ENCODE data around the gene SCYGR5.
"Not testable (repeated sequence)": the region's sequence is repeated elsewhere in the genome, so short reads cannot be mapped to it uniquely, and the experiment has no call there.

The SCYGR5 gene

DNA sequence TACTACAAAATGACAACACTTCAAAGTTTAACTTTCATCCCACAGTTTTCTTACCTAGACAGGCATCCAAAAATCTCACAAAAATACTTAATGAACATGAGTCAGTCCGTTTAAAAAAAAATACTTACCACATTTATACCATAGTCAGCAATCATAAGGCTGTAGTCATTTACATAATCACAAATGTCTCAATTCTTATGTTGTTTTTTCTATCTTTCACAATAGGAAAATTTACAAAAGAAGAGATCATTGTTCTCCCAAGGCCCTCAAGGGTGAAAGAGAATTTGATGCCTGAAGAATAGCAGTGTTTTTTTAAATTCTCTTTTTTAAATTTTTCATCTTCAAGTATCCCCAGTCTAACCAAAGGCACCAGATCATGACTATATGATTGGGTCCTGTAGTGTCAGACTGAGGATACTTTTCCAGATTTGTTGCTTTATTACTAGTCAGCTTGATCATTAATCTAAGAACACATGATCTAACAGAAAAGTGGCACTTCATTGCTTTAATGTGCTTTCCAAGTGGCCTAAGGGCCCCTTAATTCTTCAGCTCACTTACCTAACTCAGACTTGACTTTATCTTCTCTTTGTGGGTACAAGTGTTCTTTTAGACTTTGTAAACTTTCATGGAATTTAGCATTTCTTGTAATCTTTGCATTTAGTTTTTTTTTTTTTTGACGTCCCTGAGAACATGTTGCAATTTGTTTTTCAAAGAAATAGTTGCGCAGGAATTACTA, 4.7 kb downstream of the SCYGR5 start:
- H3K36me3 ChIP-seq (ENCODE audit: low read length) = no peaks in the 10 kb centered on the region
- no peaks in the 10 kb centered on the region for H3K79me2 ChIP-seq (ENCODE audit: insufficient read depth, low read length)
- no peaks in the 10 kb centered on the region for H3F3A ChIP-seq (ENCODE audit: insufficient read depth)
- H3K9ac ChIP-seq (ENCODE audit: low read length) = no peak overlapping the region
- no peak overlapping the region for H3K4me2 ChIP-seq (ENCODE audit: low read depth, low read length, poor library complexity, severe bottlenecking)
- TF ChIP-seq, protein P1, sequence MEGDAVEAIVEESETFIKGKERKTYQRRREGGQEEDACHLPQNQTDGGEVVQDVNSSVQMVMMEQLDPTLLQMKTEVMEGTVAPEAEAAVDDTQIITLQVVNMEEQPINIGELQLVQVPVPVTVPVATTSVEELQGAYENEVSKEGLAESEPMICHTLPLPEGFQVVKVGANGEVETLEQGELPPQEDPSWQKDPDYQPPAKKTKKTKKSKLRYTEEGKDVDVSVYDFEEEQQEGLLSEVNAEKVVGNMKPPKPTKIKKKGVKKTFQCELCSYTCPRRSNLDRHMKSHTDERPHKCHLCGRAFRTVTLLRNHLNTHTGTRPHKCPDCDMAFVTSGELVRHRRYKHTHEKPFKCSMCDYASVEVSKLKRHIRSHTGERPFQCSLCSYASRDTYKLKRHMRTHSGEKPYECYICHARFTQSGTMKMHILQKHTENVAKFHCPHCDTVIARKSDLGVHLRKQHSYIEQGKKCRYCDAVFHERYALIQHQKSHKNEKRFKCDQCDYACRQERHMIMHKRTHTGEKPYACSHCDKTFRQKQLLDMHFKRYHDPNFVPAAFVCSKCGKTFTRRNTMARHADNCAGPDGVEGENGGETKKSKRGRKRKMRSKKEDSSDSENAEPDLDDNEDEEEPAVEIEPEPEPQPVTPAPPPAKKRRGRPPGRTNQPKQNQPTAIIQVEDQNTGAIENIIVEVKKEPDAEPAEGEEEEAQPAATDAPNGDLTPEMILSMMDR (IDR thresholded peaks at IDR 0.05; ENCODE audit: insufficient read depth, low read length, poor library complexity, severe bottlenecking) = no peak
- TF ChIP-seq EZH2phosphoT487 (conservative IDR thresholded peaks at IDR 0.05; ENCODE audit: low read length) = no peak
- no peaks in the 10 kb centered on the region for H4K20me1 ChIP-seq (ENCODE audit: low read depth, low read length)
- no peak overlapping the region for H3K4me3 ChIP-seq (ENCODE audit: insufficient read depth, low read length, poor library complexity, severe bottlenecking)
- no peaks in the 10 kb centered on the region for H3K27me3 ChIP-seq (ENCODE audit: low read length)
- H3K9me3 ChIP-seq (ENCODE audit: insufficient read depth, low read length) = no peaks in the 10 kb centered on the region
- no peak overlapping the region for H3K27ac ChIP-seq (ENCODE audit: low read depth, low read length)
- H3K9me2 ChIP-seq (replicated peaks; ENCODE audit: insufficient read depth, low read length) = no peaks in the 10 kb centered on the region
- no peak overlapping the region for H2AFZ ChIP-seq (ENCODE audit: low read depth, low read length, severe bottlenecking)

DNA sequence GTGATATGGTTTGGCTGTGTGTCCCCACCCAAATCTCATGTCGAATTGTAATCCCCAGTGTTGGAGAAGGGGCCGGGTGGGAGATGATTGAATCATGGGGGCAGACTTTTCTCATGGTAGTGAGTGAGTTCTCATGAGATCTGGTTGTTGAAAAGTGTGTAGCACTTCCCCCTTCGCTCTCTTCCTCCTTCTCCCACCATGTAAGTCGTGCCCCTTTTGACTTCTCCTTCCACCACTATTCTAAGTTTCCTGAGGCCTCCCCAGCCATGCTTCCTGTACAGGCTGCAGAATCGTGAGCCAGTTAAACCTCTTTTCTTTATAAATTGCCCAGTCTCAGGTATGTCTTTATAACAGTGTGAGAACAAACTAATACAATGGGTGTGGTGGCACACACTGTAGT, 7.0 kb downstream of the SCYGR5 start:
- H3K9me3 ChIP-seq (ENCODE audit: insufficient read depth, low read length); H3K4me3 ChIP-seq (ENCODE audit: insufficient read depth, low read length, poor library complexity, severe bottlenecking); H3K9ac ChIP-seq (ENCODE audit: low read length); H4K20me1 ChIP-seq (ENCODE audit: low read depth, low read length); H3F3A ChIP-seq (ENCODE audit: insufficient read depth); H3K27me3 ChIP-seq (ENCODE audit: low read length); H3K9me2 ChIP-seq (replicated peaks; ENCODE audit: insufficient read depth, low read length); H3K27ac ChIP-seq (ENCODE audit: low read depth, low read length); H3K4me2 ChIP-seq (ENCODE audit: low read depth, low read length, poor library complexity, severe bottlenecking); H3K36me3 ChIP-seq (ENCODE audit: low read length); H2AFZ ChIP-seq (ENCODE audit: low read depth, low read length, severe bottlenecking); H3K79me2 ChIP-seq (ENCODE audit: insufficient read depth, low read length): not testable (repeated sequence)

DNA sequence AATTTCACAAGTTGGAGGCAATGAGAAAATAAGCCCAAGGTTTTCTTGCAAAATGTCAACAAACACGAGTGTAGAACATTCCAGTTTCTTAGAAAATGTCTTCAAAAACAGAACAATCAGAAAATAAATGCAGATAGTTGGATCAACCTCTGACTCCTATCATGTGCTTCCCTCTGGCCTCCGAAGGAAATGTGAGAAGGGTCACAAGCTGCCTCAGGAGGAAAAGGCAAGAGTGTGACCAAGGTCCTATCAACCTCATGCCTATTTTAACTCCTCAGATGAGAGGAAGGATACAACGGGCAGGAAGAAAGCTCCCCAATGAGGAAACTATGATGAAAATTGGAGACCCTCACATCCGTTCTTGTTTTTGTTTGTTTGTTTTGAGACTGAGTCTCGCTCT, 7.9 kb downstream of the SCYGR5 start:
- H3F3A ChIP-seq (ENCODE audit: insufficient read depth) = no peaks in the 10 kb centered on the region
- H3K9ac ChIP-seq (ENCODE audit: low read length) = no peak overlapping the region
- no peak overlapping the region for H3K4me3 ChIP-seq (ENCODE audit: insufficient read depth, low read length, poor library complexity, severe bottlenecking)
- no peak for TF ChIP-seq EZH2phosphoT487 (conservative IDR thresholded peaks at IDR 0.05; ENCODE audit: low read length)
- TF ChIP-seq, protein P1 (IDR thresholded peaks at IDR 0.05; ENCODE audit: insufficient read depth, low read length, poor library complexity, severe bottlenecking) = no peak
- H3K9me2 ChIP-seq (replicated peaks; ENCODE audit: insufficient read depth, low read length) = no peaks in the 10 kb centered on the region
- no peaks in the 10 kb centered on the region for H3K79me2 ChIP-seq (ENCODE audit: insufficient read depth, low read length)
- no peak overlapping the region for H3K27ac ChIP-seq (ENCODE audit: low read depth, low read length)
- no peaks in the 10 kb centered on the region for H3K27me3 ChIP-seq (ENCODE audit: low read length)
- H3K4me2 ChIP-seq (ENCODE audit: low read depth, low read length, poor library complexity, severe bottlenecking) = no peak overlapping the region
- no peaks in the 10 kb centered on the region for H3K36me3 ChIP-seq (ENCODE audit: low read length)
- H2AFZ ChIP-seq (ENCODE audit: low read depth, low read length, severe bottlenecking) = no peak overlapping the region
- H3K9me3 ChIP-seq (ENCODE audit: insufficient read depth, low read length) = no peaks in the 10 kb centered on the region
- no peaks in the 10 kb centered on the region for H4K20me1 ChIP-seq (ENCODE audit: low read depth, low read length)

DNA sequence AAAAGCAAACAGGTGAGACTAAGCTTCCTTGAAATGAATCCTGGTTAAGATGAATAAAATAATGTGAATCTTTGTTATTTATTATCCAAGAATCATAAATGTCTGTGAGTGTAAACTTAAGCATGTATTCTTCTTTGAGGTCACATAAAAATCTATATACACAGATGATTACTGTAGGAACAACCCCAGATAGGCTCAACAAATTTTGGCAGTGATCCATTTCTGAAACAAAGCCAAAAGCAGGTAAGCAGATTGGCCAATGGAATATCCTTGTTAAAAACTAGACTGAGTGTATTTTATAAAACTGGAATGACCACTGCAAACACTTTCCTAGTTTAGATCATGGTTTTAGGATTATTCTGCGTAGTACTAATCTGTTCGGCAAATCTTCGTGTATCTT, 11.3 kb downstream of the SCYGR5 start:
- Histone ChIP-seq H2AFZ (ENCODE audit: low read depth, low read length, severe bottlenecking) (no peak overlapping the region), H3K9me2 (replicated peaks; ENCODE audit: insufficient read depth, low read length) (no peaks in the 10 kb centered on the region), H3K9ac (ENCODE audit: low read length) (no peak overlapping the region), H3K4me2 (ENCODE audit: low read depth, low read length, poor library complexity, severe bottlenecking) (no peak overlapping the region), H3K27ac (ENCODE audit: low read depth, low read length) (no peak overlapping the region), H4K20me1 (ENCODE audit: low read depth, low read length) (no peaks in the 10 kb centered on the region), H3K4me3 (ENCODE audit: insufficient read depth, low read length, poor library complexity, severe bottlenecking) (no peak overlapping the region), H3F3A (ENCODE audit: insufficient read depth) (no peaks in the 10 kb centered on the region), H3K9me3 (ENCODE audit: insufficient read depth, low read length) (no peaks in the 10 kb centered on the region), H3K36me3 (ENCODE audit: low read length) (no peaks in the 10 kb centered on the region), H3K79me2 (ENCODE audit: insufficient read depth, low read length) (no peaks in the 10 kb centered on the region), H3K27me3 (ENCODE audit: low read length) (no peaks in the 10 kb centered on the region)
- no peak for TF ChIP-seq EZH2phosphoT487 (conservative IDR thresholded peaks at IDR 0.05; ENCODE audit: low read length)
- TF ChIP-seq, protein P1 (IDR thresholded peaks at IDR 0.05; ENCODE audit: insufficient read depth, low read length, poor library complexity, severe bottlenecking) = no peak
